UCSD-AML1 (cell line): ENCODE results near the gene AQP4.

Experiments used
- DNase-seq: peaks from one replicate; lab custom pipeline; 2025; ENCODE audit not compliant: unreplicated experiment; lab: John Stamatoyannopoulos, UW

AQP4 gene

DNA sequence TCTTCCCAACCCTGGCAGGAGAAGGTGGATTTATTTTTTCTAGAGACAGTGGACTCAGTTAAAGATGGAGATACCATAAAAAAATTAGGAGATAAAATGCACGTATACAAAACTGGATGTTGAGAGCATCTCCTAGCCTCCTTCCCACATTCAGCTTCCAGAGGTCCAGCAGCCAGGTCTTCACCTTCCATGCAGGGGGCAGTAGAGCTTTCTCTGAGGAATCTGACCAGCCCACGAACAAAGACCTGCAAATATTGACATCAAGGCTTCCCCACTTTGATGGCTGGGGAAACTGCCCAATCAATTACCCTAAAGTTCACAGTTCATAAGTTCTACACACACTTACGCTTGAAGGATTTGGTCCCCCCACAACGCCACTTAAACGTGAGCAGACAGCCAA is 24.5 kb downstream of the AQP4 start:
- DNase-seq, result no peak

- no peak for DNase-seq
Observed at GRCh38 chr18:26839609-26840008, 25.9 kb downstream of the AQP4 start.

DNA sequence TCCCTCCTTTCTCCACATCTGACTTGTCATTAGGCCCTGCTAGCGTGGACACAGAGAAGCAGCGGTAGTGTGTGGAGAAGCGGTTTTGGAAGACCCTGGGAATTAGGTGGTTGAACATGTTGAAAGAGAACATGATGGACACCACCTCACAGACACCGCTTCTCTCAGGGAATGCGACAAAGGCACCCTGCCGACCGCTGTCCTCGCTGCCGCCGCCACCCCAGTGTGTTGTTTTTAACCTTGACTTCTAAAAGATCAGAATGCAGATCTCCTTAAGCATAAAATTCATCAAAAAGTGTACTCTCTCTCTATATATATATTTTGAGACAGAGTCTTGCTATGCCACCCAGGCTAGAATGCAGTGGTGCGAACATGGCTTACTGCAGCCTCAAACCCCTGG is 33.2 kb downstream of the AQP4 start:
- no peak for DNase-seq

DNA sequence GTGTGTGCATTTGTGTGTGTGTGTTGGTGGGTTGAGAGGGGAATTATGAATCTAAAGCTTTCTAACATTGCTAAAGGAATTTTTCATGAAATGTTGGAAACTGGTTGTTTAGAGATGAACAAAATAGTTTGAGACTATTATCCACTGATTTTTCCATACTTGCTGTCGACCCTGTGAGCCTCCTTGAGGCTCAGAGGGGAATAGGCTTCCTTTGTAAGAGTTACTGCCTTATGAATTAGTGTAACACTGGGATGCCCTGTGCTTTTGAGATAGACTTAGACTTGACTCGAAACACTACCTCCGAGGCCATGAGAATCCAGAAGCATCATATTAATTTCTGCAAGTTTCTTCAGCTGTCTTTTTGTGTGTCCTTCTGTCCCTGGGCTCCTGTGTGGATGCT is 37.9 kb downstream of the AQP4 start:
- DNase-seq, result no peak

DNA sequence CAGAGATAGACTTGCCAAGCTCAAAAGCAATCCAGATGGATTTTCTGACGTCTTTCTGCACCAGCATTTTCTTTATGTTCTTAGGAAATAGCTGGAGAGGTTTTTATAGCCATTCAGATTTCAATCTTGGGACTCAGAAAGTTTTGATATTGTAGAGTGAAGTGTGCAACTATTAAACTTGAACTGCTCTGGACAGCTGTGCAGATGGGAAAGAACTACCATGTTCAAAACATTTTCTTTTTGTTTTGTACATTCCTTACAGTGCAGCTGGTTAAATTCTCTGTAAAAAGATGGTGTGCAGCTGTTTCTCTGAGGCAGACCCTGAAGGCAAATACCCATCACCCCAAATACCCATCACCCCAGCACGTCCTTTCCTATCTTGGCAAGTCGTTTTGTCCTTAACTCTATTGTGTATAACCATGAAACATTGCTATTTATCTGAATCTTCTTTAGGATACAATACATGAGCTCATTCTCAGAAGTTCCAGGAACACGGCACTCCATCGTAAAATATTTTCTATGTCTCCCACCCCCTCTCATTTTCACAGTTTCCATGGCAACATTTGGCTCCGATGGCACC is 38.8 kb downstream of the AQP4 start:
- no peak for DNase-seq

- DNase-seq, result no peak
Observed at GRCh38 chr18:26821181-26821580, 44.3 kb downstream of the AQP4 start.

- DNase-seq, result no peak
Observed at GRCh38 chr18:26819046-26819445, 46.5 kb downstream of the AQP4 start.

- DNase-seq, result no peak
Observed at GRCh38 chr18:26818461-26818860, 47.0 kb downstream of the AQP4 start.

DNA sequence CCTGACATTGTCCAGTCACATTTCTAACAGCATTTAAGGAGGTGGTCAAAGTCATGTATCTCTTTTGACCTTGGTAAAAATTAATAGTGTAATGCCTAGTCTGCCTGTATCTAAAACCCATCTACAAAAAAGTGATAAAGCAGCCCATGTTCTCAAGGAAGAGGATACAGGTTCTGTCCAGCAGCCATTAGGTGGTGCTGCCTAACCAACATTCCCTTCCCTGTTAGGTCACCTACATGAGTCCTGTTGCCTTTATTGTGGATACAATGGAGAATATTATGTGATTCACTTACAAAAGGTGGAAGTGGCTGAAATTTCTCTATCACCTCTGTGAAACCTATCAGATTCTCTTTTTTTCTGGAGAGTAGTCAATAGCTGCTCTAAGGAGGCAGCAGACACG is 52.5 kb downstream of the AQP4 start:
- DNase-seq, result no peak

GRCh38 chr18:26812462-26812861 is 53.0 kb downstream of the AQP4 start:
- no peak for DNase-seq

GRCh38 chr18:26809346-26809745 is 56.2 kb downstream of the AQP4 start:
- no peak for DNase-seq

DNA sequence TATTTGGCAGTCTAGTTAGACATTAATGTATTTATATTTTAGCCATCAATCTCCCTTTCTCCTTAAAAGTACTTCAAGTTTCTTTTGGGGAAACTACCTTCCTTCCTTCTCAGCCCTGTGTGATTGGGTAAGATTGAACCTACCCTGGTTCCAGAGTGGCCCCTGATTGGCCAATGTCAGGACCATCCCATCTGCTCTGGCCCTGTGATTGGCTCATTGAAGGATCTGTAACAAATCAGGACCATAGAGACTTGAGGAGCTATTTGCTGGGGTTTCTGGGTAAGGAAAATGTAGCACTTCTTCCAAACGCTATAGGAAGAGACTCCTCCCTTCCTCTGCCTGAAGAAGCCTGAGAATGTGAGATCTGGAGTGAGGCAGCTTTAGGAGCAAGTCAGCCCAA is 59.3 kb downstream of the AQP4 start:
- no peak for DNase-seq

DNA sequence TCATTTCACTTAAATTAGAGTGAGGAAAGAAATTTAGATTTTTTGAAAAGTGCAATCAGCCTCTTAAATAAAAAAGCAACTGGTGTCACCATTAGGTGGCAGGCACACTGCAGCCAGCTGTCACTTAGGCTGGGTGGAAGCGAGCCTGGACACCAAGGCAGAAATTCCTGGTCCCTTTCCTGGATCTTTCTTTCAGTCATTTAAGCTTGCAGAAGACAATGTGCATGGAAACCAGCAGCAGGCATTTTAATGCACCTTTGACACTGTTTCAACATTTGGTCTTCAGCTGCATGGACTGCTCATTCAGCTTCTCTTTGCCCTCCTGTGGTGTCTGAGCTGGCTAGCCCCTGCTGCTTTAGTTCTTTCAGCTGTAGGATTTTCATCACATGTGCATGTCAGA is 61.0 kb downstream of the AQP4 start:
- DNase-seq, result no peak

GRCh38 chr18:26803643-26804042 is 61.9 kb downstream of the AQP4 start:
- DNase-seq, result no peak

GRCh38 chr18:26802330-26803200 is 62.9 kb downstream of the AQP4 start:
- no peak for DNase-seq
